CD14-positive monocyte (primary cell): ENCODE data around the gene APOL1. TPM values are rescaled to one million over a fixed set of nuclear protein-coding genes. Genes with fewer than 3 reads are reported as not detected.
"Not testable (repeated sequence)": the region's sequence is repeated elsewhere in the genome, so short reads cannot be mapped to it uniquely, and the experiment has no call there.

ENCODE experiments used
- DNase-seq, 3 donors: peaks; one replicate each; pipeline ENCODE4 v3.0.0-alpha.2; 2011 to 2022
- H2AFZ ChIP-seq: 2 replicates; pipeline ENCODE4 v1.6.0; 2012; ENCODE audit warnings: mild to moderate bottlenecking, low read depth, low read length, inconsistent platforms; ENCODE audit not compliant: insufficient read depth, poor library complexity, severe bottlenecking
- H3K27ac ChIP-seq, 2 donors: 1 replicate in 1 of 2; 2 replicates in 1 of 2; pipeline ENCODE4 v1.5.1; 2012 to 2013; ENCODE audit warnings: low read length in 2 of 2, control low read depth in 1 of 2, inconsistent platforms in 1 of 2, low read depth in 1 of 2, mild to moderate bottlenecking in 1 of 2
- H3K27me3 ChIP-seq, 2 donors: one replicate each; pipeline versions ENCODE4 v1.6.0 to v1.6.1; 2011 to 2013; ENCODE audit warnings: low read length in 2 of 2; ENCODE audit not compliant: control insufficient read depth in 2 of 2, insufficient read depth in 2 of 2
- H3K36me3 ChIP-seq, 2 donors: replicated peaks in 1 of 2; 1 replicate in 1 of 2; 2 replicates in 1 of 2; pipeline versions ENCODE4 v1.5.1 to v1.6.1; 2012 to 2013; ENCODE audit warnings: low read length in 2 of 2, control low read depth in 1 of 2, inconsistent platforms in 1 of 2, mild to moderate bottlenecking in 1 of 2; ENCODE audit not compliant: insufficient read depth in 2 of 2, control insufficient read depth in 1 of 2
- H3K4me1 ChIP-seq, 2 donors: 1 replicate in 1 of 2; 2 replicates in 1 of 2; pipeline versions ENCODE4 v1.5.1 to v1.6.1; 2012 to 2013; ENCODE audit warnings: low read length in 2 of 2, control low read depth in 1 of 2, inconsistent platforms in 1 of 2, mild to moderate bottlenecking in 1 of 2, moderate library complexity in 1 of 2; ENCODE audit not compliant: insufficient read depth in 2 of 2, control insufficient read depth in 1 of 2
- H3K4me2 ChIP-seq: replicated peaks from 2 replicates; pipeline ENCODE3; 2012; ENCODE audit warnings: low read length, moderate library complexity, mild to moderate bottlenecking; ENCODE audit not compliant: poor library complexity, severe bottlenecking; ENCODE audit errors: extremely low read depth
- H3K4me3 ChIP-seq, 3 experiments: fragments of 200-600 bp in 1 of 3; sonication (generic) in 1 of 3; replicated peaks in 1 of 3; 1 replicate in 2 of 3; 2 replicates in 1 of 3; pipeline ENCODE4 v1.5.1; 2011 to 2013; ENCODE audit warnings: low read length in 3 of 3, mild to moderate bottlenecking in 3 of 3, control low read depth in 2 of 3, low read depth in 2 of 3, inconsistent platforms in 1 of 3, moderate library complexity in 1 of 3
- H3K79me2 ChIP-seq: 2 replicates; pipeline ENCODE4 v1.6.0; 2012; ENCODE audit warnings: mild to moderate bottlenecking, control low read depth, inconsistent platforms, low read length, moderate library complexity; ENCODE audit not compliant: insufficient read depth
- H3K9ac ChIP-seq: 2 replicates; pipeline ENCODE4 v1.6.0; 2017; ENCODE audit warnings: low read length, mild to moderate bottlenecking; ENCODE audit not compliant: insufficient read depth, poor library complexity, severe bottlenecking
- H3K9me3 ChIP-seq, 2 donors: replicated peaks in 1 of 2; 1 replicate in 1 of 2; 2 replicates in 1 of 2; pipeline versions ENCODE4 v1.5.1 to v1.6.1; 2012 to 2013; ENCODE audit warnings: low read length in 2 of 2, control low read depth in 1 of 2; ENCODE audit not compliant: control insufficient read depth in 1 of 2, insufficient read depth in 1 of 2
- H4K20me1 ChIP-seq: 2 replicates; pipeline ENCODE4 v1.6.0; 2012; ENCODE audit warnings: mild to moderate bottlenecking, low read length, control low read depth, moderate library complexity; ENCODE audit not compliant: insufficient read depth
- H3K27ac Mint-ChIP-seq, 7 donors: one replicate each; pipeline ENCODE4 v1.8.0; 2020; ENCODE audit warnings: mild to moderate bottlenecking in 7 of 7, mixed read lengths in 7 of 7, moderate library complexity in 6 of 7, inconsistent platforms in 2 of 7
- H3K27me3 Mint-ChIP-seq, 3 donors: one replicate each; pipeline ENCODE4 v1.8.0; 2021 to 2022; ENCODE audit warnings: low read depth in 3 of 3, mild to moderate bottlenecking in 3 of 3, mixed read lengths in 3 of 3, moderate library complexity in 3 of 3, inconsistent platforms in 1 of 3
- H3K36me3 Mint-ChIP-seq, 2 donors: one replicate each; pipeline ENCODE4 v1.8.0; 2020; ENCODE audit warnings: mixed read lengths in 2 of 2, inconsistent platforms in 1 of 2, mild to moderate bottlenecking in 1 of 2
- H3K4me1 Mint-ChIP-seq: one replicate; pipeline ENCODE4 v1.8.0; 2020; ENCODE audit warnings: mild to moderate bottlenecking, mixed read lengths
- H3K4me3 Mint-ChIP-seq, 2 donors: one replicate each; pipeline ENCODE4 v1.8.0; 2020; ENCODE audit warnings: mild to moderate bottlenecking in 2 of 2, mixed read lengths in 2 of 2, moderate library complexity in 1 of 2
- H3K9me3 Mint-ChIP-seq, 7 donors: one replicate each; pipeline ENCODE4 v1.8.0; 2020 to 2022; ENCODE audit warnings: mixed read lengths in 7 of 7, mild to moderate bottlenecking in 6 of 7, moderate library complexity in 6 of 7, inconsistent platforms in 2 of 7
- WGBS: methylation state at CpG from one replicate; pipeline ENCODE4 v1.1.5; 2013; ENCODE audit warnings: missing lambda C conversion rate; ENCODE audit not compliant: insufficient coverage; 5-methylcytosine and 5-hydroxymethylcytosine counted together
- intact Hi-C, 2 donors: fragments of 100-400 bp; cut with micrococcal nuclease; formaldehyde crosslinking; loops; one replicate each; pipeline versions ENCODE4 v1.15.0 to v1.15.1; 2023
- polyA plus RNA-seq, 3 donors: library from polyadenylated mRNA; depleted of rRNA in 1 of 3; unstranded in 2 of 3; stranded (reverse) in 1 of 3; fragments of 300-500 nt in 2 of 3; fragments of >200 nt in 1 of 3; fragmentation: Illumina TruSeq in 2 of 3; gene quantifications; 1 replicate in 2 of 3; 2 replicates in 1 of 3; pipeline ENCODE4 v1.2.3, GENCODE V29; 2012 to 2021
- TF ChIP-seq, protein P1 (sequence below): fragments of 200-600 bp; IDR thresholded peaks from one replicate; pipeline ENCODE4 v1.8.0; 2022; ENCODE audit warnings: antibody characterized with exemption, mild to moderate bottlenecking

Gene APOL1
- polyA plus RNA-seq, 3 donors, result 3.4 to 7.5 (median 6.1) TPM

DNA sequence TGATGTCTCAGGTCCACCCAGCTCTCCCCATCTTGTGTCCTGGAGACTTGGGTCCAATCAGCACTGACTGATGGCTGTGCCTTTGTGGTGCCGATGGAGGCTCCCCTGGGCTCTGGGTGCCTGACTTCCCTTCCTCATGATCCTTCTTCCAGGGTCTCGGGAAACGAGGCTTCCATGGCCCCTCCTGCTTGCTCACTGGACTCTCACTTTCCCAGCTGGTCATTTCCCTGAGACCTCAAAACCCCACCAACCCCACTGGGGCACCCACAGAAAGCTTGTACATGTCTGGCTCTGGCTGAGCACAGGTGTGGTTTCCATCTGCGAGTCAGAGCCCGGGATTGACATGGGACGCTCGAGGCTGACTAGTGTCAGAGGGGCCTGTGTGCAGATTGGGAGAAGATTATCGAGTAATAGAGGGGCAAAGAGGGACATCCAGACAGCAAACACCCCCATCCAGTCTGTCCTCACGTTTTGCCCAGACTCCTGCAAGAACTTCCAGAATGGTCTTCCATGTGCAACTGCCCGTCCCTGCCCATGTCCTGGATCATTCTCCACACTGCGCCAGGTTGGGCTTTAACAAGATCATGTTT lies 15.1 kb downstream of the APOL1 start:
- TF ChIP-seq, protein P1, sequence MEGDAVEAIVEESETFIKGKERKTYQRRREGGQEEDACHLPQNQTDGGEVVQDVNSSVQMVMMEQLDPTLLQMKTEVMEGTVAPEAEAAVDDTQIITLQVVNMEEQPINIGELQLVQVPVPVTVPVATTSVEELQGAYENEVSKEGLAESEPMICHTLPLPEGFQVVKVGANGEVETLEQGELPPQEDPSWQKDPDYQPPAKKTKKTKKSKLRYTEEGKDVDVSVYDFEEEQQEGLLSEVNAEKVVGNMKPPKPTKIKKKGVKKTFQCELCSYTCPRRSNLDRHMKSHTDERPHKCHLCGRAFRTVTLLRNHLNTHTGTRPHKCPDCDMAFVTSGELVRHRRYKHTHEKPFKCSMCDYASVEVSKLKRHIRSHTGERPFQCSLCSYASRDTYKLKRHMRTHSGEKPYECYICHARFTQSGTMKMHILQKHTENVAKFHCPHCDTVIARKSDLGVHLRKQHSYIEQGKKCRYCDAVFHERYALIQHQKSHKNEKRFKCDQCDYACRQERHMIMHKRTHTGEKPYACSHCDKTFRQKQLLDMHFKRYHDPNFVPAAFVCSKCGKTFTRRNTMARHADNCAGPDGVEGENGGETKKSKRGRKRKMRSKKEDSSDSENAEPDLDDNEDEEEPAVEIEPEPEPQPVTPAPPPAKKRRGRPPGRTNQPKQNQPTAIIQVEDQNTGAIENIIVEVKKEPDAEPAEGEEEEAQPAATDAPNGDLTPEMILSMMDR, result no peak
- no peaks in the 10 kb centered on the region for H4K20me1 ChIP-seq
- Mint-ChIP-seq H3K27me3 (peaks cover 5 to 8% (median 7%) of the 10 kb centered on the region in 3 donors), H3K9me3 (no peaks in the 10 kb centered on the region), H3K36me3 (peaks cover 33 to 39% of the 10 kb centered on the region in 2 donors), H3K4me1 (peaks cover 9% of the 10 kb centered on the region), H3K27ac (peak overlapping the region in 1 of 7 donors; percentile 83), H3K4me3 (no peak overlapping the region)
- H3K36me3 ChIP-seq, result peaks cover 9 to 30% of the 10 kb centered on the region in 2 donors
- DNase-seq, result no peak
- H3K4me3 ChIP-seq, result no peak overlapping the region
- H3K79me2 ChIP-seq, result no peaks in the 10 kb centered on the region
- H3K27me3 ChIP-seq, result no peaks in the 10 kb centered on the region
- 92% methylated on average over 3 of the region's 11 CpGs for WGBS
- no peak overlapping the region for H2AFZ ChIP-seq
- no peaks in the 10 kb centered on the region for H3K9me3 ChIP-seq
- no peak overlapping the region for H3K4me2 ChIP-seq
- intact Hi-C loops, result no loop called here
- H3K27ac ChIP-seq, result no peak overlapping the region
- H3K9ac ChIP-seq, result no peak overlapping the region
- H3K4me1 ChIP-seq, result peaks cover 0 to 5% of the 10 kb centered on the region in 2 donors

DNA sequence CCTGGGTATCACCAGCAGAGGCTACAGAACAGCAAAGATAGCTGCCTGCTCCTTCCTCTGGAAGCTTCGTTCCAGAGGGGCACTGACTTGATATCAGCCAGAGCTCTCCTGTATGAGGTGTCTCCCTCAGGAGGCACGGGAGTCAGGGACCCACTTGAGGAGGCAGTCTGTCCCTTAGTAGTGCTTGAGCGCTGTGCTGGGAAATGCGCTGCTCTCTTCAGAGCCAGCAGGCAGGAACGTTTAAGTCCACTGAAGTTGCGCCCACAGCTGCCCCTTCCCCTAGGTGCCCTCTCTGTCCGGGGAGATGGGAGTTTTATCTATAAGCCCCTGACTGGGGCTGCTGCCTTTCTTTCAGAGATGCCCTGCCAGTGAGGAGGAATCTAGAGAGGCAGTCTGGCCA lies 18.3 kb downstream of the APOL1 start:
- H3K27ac ChIP-seq, H2AFZ ChIP-seq, H3K79me2 ChIP-seq, H4K20me1 ChIP-seq, H3K27me3 Mint-ChIP-seq, H3K4me2 ChIP-seq, H3K4me3 Mint-ChIP-seq, H3K27ac Mint-ChIP-seq, H3K4me3 ChIP-seq, H3K4me1 Mint-ChIP-seq, H3K9me3 ChIP-seq, H3K4me1 ChIP-seq, H3K36me3 ChIP-seq, H3K27me3 ChIP-seq, H3K9ac ChIP-seq, DNase-seq, H3K9me3 Mint-ChIP-seq: not testable (repeated sequence)
- H3K36me3 Mint-ChIP-seq, result peaks cover 7 to 12% of the 10 kb centered on the region in 2 donors
- 94% methylated on average over 6 of the region's 7 CpGs for WGBS
- intact Hi-C loops, result loop anchor here in 1 of 2 donors (10.0 kb wide), 1 partner anchor 76 kb away; no protein-coding TSS in a partner anchor

- not testable (repeated sequence) for H3K4me1 Mint-ChIP-seq, H3K36me3 ChIP-seq, H3K4me1 ChIP-seq, H3K9me3 Mint-ChIP-seq, H3K9me3 ChIP-seq, H3K27me3 ChIP-seq, H3K4me3 Mint-ChIP-seq, H3K79me2 ChIP-seq, H2AFZ ChIP-seq, H3K36me3 Mint-ChIP-seq, H3K27ac ChIP-seq, H4K20me1 ChIP-seq, DNase-seq, H3K4me3 ChIP-seq, H3K27me3 Mint-ChIP-seq, H3K9ac ChIP-seq, H3K27ac Mint-ChIP-seq, H3K4me2 ChIP-seq
- WGBS, result 37% methylated on average over 5 of the region's 5 CpGs
- intact Hi-C loops, result loop anchor here in 1 of 2 donors (10.0 kb wide), 1 partner anchor 77 kb away; no protein-coding TSS in a partner anchor
Measured at GRCh38 chr22:36271951-36272350, 19.0 kb downstream of the APOL1 start.
